Measurements from ENCODE around the gene EDC4. TPM values are rescaled to one million over a fixed set of nuclear protein-coding genes. Genes with fewer than 3 reads are reported as not detected.

Gene EDC4
- total and polyA plus RNA-seq, 9 of the 15 experiments (the other 6 are each of a cell fraction or from before 2014, with no cell fraction given) = 1.1 to 131 (median 74.0) TPM

- CTCF ChIA-PET (ENCODE audit: low intra/inter-chr PET ratio) = interaction anchor here (0.6 to 4.0 kb wide), 6 partner anchors 34 to 157 kb away, joined by 3 to 35 read pairs (median 4); no protein-coding TSS in a partner anchor
- in situ Hi-C loops (cut with MboI) = no loop called here
Measured at GRCh38 chr16:67883146-67883871, 10.5 kb downstream of the EDC4 start.

More at GRCh38 chr16:67883146-67883871, 10.5 kb downstream of the EDC4 start:
- 0 out of 4 replicates have a peak overlapping the region, but pooled peaks of 1 of the 2 experiments have one; percentile 3 for H3K9ac ChIP-seq (ENCODE audit: insufficient read depth in 1 of 2, low read depth in 2 of 2, low read length in 2 of 2)
- peaks cover 69% of the 10 kb centered on the region; the same call in 2 of the 3 replicates for H3K36me3 ChIP-seq (ENCODE audit: control insufficient read depth, insufficient read depth, low read length)
- BruUV-seq (replicated peaks) = no TSS peak
- no peak overlapping the region for H3K4me3 ChIP-seq
- TF ChIP-seq ZNF75A (CRISPR knock-in tag; IDR thresholded peaks at IDR 0.05) (no peak), USF1 (CRISPR knock-in tag; IDR thresholded peaks at IDR 0.05) (no peak), HMG20B (CRISPR knock-in tag; IDR thresholded peaks at IDR 0.05) (no peak), CGGBP1 (CRISPR knock-in tag; IDR thresholded peaks at IDR 0.05) (no peak), HMBOX1 (IDR thresholded peaks at IDR 0.05) (no peak), NFE2 (IDR thresholded peaks at IDR 0.05; ENCODE audit: low read depth) (no peak), ARID3A (IDR thresholded peaks at IDR 0.05; ENCODE audit: borderline replicate concordance, low read depth, low read length) (no peak)
- H4K20me1 ChIP-seq (replicated peaks; ENCODE audit: control insufficient read depth, insufficient read depth, low read length) = peaks cover 19% of the 10 kb centered on the region
- no peak overlapping the region for H2AFZ ChIP-seq (ENCODE audit: low read depth, low read length)
- no peak for ATAC-seq
- POLR2A ChIA-PET = interaction anchor here (0.6 to 4.1 kb wide), 10 partner anchors 9 to 223 kb away, joined by 3 to 15 read pairs (median 4); partner anchors contain the start of genes ACD and EDC4
- intact Hi-C loops (cut with micrococcal nuclease) = loop anchor here (1.0 to 10.0 kb wide), 2 partner anchors 45 to 161 kb away; no protein-coding TSS in a partner anchor
- no peak for FAIRE-seq
- H3K9me1 ChIP-seq (ENCODE audit: control insufficient read depth, insufficient read depth, low read length) = no peaks in the 10 kb centered on the region
- DNase-seq (ENCODE audit: extremely low read depth in 1 of 4, low spot score in 3 of 4) = no peak
- no peak overlapping the region for H3K4me2 ChIP-seq (ENCODE audit: insufficient read depth, low read length)
- WGBS (ENCODE audit: insufficient coverage, low coverage, missing lambda C conversion rate) = 63% methylated on average over 5 of the region's 6 CpGs
- H3K9me3 ChIP-seq (replicated peaks; ENCODE audit: control insufficient read depth, insufficient read depth, low read depth, low read length) = no peaks in the 10 kb centered on the region
- H3K79me2 ChIP-seq (ENCODE audit: control insufficient read depth, insufficient read depth, low read length) = no peaks in the 10 kb centered on the region
- H3K27ac ChIP-seq (ENCODE audit: extremely low read depth, low read depth, low read length) = no peak overlapping the region
- no peaks in the 10 kb centered on the region for H3K27me3 ChIP-seq (ENCODE audit: control insufficient read depth in 2 of 2, insufficient read depth in 2 of 2, low read length in 2 of 2)
- H3K4me1 ChIP-seq (replicated peaks in 1 of 2; ENCODE audit: control insufficient read depth in 2 of 2, insufficient read depth in 2 of 2, low read length in 2 of 2) = peaks cover 6 to 40% of the 10 kb centered on the region in 2 experiments; a peak in 4 of 5 replicates
